ENCODE results near the gene EHD1.

Gene EHD1

DNA sequence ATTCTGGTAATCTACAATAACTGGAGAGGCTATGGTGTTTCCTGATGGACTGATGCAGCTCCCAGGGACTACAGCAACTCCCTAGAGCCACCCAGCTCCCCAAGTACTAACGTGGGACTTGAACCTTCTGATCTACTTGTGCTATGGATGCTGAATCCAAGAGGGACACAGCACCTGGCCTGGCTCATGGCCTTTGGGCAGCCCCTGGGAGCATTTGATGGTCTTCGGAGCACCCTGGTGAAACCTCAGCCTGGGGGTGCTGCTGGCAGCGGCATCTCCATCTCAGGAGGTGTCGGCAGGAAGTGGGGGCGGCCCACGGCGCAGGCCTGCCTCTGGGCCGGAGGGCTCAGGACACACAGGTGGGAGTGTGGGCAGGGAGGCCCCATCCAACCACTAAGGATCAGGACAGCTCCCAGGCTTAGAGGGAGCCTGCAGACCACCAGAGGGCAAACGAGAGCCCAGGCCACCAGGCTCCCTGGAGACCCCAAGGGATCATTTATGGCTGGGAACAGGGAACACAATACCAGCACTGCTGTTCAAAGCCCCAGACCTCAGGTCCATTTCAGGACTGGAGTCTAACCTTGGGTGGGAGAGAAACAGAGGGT lies 8.7 kb downstream of the EHD1 start:
- H3K4me1 ChIP-seq (ENCODE audit: control insufficient read depth, insufficient read depth, low read length) = peaks cover 53% of the 10 kb centered on the region
- H3K9ac ChIP-seq (ENCODE audit: low read length) = peak overlapping the region; percentile 49
- no peaks in the 10 kb centered on the region for H3K27me3 ChIP-seq (replicated peaks; ENCODE audit: control insufficient read depth, insufficient read depth, low read length)
- H3K36me3 ChIP-seq (ENCODE audit: control insufficient read depth, insufficient read depth, low read length, severe bottlenecking) = peaks cover 38% of the 10 kb centered on the region
- H3K9me3 ChIP-seq (ENCODE audit: control insufficient read depth, low read length) = no peaks in the 10 kb centered on the region
- peak overlapping the region; percentile 42 for H3K4me3 ChIP-seq (ENCODE audit: low read length)
- no peak for DNase-seq (ENCODE audit: low read depth)

DNA sequence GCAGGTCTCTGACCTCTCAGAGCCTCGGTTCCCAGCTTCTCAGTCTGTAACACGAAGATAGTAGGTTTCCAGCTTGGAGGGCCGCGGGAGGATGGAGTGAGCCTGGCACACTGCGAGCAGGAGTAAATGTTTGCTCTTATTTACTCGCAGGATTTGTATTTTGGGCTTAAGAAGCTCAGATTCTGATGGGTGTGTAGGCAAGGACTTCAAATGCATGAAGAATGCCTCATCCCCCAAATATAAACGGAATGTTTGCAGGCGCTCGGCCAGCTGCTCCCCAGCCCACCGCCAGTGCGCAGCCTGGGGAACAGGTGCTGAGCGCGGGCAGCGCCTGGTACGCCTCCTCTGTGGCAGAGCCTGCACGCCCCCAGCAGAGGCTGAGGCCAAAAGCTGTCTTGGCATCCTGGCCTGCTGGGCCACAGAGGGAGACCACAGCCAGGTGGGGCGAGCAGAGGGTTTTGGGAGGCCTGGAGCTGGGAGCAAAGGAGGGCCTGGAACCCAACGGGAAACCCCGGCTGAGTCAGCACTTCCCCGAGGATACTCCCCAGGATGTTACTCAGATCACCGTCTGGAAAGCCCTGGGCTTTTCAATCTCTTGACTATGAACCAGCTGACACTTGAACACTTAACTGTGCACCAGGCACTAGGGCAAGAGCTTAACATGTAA lies 9.4 kb downstream of the EHD1 start:
- peaks cover 55% of the 10 kb centered on the region for H3K4me1 ChIP-seq (ENCODE audit: control insufficient read depth, insufficient read depth, low read length)
- no peak overlapping the region for H3K4me3 ChIP-seq (ENCODE audit: low read length)
- no peaks in the 10 kb centered on the region for H3K27me3 ChIP-seq (replicated peaks; ENCODE audit: control insufficient read depth, insufficient read depth, low read length)
- peaks cover 33% of the 10 kb centered on the region for H3K36me3 ChIP-seq (ENCODE audit: control insufficient read depth, insufficient read depth, low read length, severe bottlenecking)
- no peaks in the 10 kb centered on the region for H3K9me3 ChIP-seq (ENCODE audit: control insufficient read depth, low read length)
- H3K9ac ChIP-seq (ENCODE audit: low read length) = no peak overlapping the region
- DNase-seq (ENCODE audit: low read depth) = peak; percentile 60

DNA sequence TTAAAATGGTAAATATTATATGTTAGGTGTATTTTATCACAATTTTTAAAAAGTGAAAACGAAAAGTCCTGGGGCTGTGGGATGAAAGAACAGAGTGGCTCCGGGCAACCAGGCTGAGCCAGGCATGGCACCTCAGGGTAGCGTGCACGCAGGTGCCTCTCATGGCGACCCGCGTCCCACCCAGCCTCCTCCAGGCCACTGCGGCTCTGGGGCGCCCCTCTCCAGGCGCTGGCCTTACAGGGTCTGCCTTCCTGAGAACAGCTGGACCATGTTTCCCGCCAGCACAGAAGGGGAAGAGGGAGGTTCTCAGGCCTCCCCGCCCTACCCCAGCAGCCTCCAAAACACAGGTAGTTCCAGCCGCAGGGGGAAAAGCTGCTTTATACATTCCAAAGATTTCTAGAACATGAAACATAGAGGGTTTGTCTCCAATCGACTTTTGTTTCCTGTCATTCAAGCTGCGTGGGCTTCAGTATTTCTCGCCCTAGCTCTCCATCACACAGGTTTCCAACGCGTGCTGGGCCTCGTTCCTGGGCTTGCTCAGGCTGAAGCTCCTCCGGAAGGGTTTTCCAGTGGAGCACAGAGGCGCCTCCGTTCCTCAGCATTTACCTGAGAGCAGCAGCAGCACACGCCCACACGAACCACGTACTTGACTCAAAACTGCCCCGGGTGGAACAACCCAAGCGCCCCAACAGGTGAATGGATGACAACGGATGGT lies 10.5 kb downstream of the EHD1 start:
- H3K36me3 ChIP-seq (ENCODE audit: control insufficient read depth, insufficient read depth, low read length, severe bottlenecking) = peaks cover 26% of the 10 kb centered on the region

DNA sequence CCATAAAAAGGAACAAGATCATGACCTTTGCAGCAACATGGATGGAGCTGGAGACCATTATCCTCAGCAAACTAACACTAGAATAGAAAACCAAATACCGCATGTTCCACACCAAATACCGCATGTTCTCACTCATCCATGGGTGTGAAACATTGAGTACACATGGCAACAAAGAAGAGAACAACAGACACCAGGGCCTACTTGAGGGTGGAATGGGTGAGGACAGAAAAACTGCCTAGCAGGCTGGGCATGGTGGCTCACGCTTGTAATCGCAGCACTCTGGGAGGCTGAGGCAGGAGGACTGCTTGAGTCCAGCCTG lies 12.3 kb downstream of the EHD1 start:
- Histone ChIP-seq H3K27me3 (replicated peaks; ENCODE audit: control insufficient read depth, insufficient read depth, low read length) (no peaks in the 10 kb centered on the region), H3K36me3 (ENCODE audit: control insufficient read depth, insufficient read depth, low read length, severe bottlenecking) (peaks cover 11% of the 10 kb centered on the region), H3K4me3 (ENCODE audit: low read length) (no peak overlapping the region), H3K9ac (ENCODE audit: low read length) (peak overlapping the region; percentile 31), H3K4me1 (ENCODE audit: control insufficient read depth, insufficient read depth, low read length) (peaks cover 71% of the 10 kb centered on the region), H3K9me3 (ENCODE audit: control insufficient read depth, low read length) (no peaks in the 10 kb centered on the region)
- DNase-seq (ENCODE audit: low read depth) = no peak

More for the DNA sequence above, 10.5 kb downstream of the EHD1 start:
- H3K4me3 ChIP-seq (ENCODE audit: low read length) = no peak overlapping the region
- no peak for DNase-seq (ENCODE audit: low read depth)
- no peaks in the 10 kb centered on the region for H3K27me3 ChIP-seq (replicated peaks; ENCODE audit: control insufficient read depth, insufficient read depth, low read length)
- H3K9me3 ChIP-seq (ENCODE audit: control insufficient read depth, low read length) = no peaks in the 10 kb centered on the region
- H3K9ac ChIP-seq (ENCODE audit: low read length) = no peak overlapping the region
- H3K4me1 ChIP-seq (ENCODE audit: control insufficient read depth, insufficient read depth, low read length) = peaks cover 63% of the 10 kb centered on the region

DNA sequence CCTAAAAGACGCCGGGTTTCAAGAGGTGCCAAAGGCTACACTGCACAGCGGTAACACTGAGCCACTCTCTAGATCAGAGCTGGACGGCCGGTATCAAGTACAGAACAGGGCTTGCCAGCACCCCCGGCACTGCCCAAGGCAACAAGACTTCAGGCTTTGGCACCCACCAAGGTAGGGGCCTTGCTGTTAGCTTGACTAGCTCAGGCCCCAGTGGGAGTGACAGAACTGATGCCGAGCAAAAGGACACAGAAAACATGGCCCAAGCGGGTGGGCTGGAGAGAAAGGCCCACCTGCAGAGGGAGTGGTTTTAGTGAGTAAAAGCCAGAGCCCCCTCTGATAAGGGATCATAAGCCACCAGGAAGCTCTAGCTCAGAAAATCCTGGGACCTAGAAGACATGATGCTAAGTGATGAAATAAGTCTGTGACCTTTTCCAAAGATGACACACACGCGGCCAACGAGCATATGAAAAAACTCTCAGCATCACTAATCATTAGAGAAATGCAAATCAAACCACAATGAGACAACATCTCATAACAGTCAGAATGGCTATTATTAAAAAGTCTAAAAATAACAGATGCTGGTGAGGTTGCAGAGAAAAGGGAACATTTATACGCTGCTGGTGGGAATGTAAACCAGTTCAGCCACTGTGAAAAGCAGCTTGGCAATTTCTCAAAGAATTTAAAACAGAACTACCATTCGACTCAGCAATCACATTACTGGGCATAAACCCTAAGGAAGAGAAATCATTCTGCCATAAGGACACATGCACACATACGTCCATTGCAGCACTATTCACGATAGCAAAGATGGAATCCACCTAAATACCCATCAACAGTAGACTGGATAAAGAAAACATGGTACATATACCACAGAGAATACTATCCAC lies 12.9 kb downstream of the EHD1 start:
- peaks cover 9% of the 10 kb centered on the region for H3K36me3 ChIP-seq (ENCODE audit: control insufficient read depth, insufficient read depth, low read length, severe bottlenecking)
- peaks cover 65% of the 10 kb centered on the region for H3K4me1 ChIP-seq (ENCODE audit: control insufficient read depth, insufficient read depth, low read length)
- H3K4me3 ChIP-seq (ENCODE audit: low read length) = peak overlapping the region; percentile 53
- peak; percentile 60 for DNase-seq (ENCODE audit: low read depth)
- no peaks in the 10 kb centered on the region for H3K9me3 ChIP-seq (ENCODE audit: control insufficient read depth, low read length)
- no peaks in the 10 kb centered on the region for H3K27me3 ChIP-seq (replicated peaks; ENCODE audit: control insufficient read depth, insufficient read depth, low read length)
- peak overlapping the region; percentile 79 for H3K9ac ChIP-seq (ENCODE audit: low read length)

DNA sequence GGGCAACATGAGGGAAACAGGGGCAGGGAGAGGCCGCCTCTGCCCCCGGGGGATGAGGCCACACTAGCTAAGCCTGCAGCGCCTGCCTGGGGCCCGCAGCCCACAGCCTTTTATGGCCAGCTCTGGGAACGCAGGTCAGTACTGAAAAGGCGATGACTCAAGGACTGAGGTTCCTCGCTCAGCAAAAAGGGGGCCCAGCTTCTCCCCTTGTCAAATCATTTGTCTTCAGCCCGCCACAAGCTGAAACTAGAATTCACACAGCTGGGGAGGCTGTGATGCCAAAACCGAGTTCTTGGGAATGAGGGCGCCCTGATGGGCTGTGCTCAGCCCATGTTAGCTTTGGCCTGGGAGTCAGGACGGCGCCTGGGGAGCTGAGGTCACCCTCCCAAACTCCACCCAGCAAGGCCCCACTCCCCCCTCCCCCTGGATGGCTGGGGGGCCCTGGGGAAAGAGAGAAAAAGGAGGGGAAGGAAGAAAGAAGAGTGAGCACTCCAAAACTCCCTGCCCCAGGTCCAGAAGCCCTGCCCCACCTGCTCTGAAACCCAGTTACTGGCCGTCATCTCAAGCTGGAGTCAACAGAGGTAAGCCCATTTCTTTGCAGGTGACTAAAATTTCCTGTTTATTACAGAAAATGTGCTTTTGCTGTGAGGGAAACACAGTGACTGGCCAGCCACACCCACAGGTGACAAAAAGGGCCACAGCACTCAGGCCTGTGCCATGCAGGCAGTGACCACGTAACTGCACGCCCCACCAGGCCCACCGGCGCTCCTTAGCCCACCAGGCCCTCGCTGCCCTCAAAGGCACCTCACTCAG lies 13.7 kb downstream of the EHD1 start:
- peaks cover 57% of the 10 kb centered on the region for H3K4me1 ChIP-seq (ENCODE audit: control insufficient read depth, insufficient read depth, low read length)

DNA sequence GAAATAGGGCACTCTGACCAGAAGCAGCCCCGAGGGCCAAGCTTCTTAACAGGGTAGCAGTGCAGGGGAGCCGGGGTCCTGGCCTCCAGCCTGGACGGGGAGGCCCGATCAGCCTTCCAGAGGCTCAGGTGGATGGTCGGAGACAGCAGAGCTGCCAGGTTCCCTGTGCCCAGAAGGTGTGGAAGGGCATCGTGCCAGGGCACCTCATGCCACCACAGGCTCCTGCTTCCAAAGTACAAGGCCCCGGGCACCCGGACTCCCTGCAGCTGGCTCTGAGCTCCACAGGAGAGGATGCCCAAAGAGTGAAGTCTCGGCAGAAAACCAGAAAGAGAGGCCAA lies 14.3 kb downstream of the EHD1 start:
- DNase-seq (ENCODE audit: low read depth) = no peak
- H3K4me1 ChIP-seq (ENCODE audit: control insufficient read depth, insufficient read depth, low read length) = peaks cover 51% of the 10 kb centered on the region

More for the DNA sequence above, 13.7 kb downstream of the EHD1 start:
- peak; percentile 94 for DNase-seq (ENCODE audit: low read depth)
- peaks cover 13% of the 10 kb centered on the region for H3K36me3 ChIP-seq (ENCODE audit: control insufficient read depth, insufficient read depth, low read length, severe bottlenecking)
- H3K9ac ChIP-seq (ENCODE audit: low read length) = peak overlapping the region; percentile 79
- no peaks in the 10 kb centered on the region for H3K27me3 ChIP-seq (replicated peaks; ENCODE audit: control insufficient read depth, insufficient read depth, low read length)
- H3K9me3 ChIP-seq (ENCODE audit: control insufficient read depth, low read length) = no peaks in the 10 kb centered on the region
- H3K4me3 ChIP-seq (ENCODE audit: low read length) = peak overlapping the region; percentile 53

DNA sequence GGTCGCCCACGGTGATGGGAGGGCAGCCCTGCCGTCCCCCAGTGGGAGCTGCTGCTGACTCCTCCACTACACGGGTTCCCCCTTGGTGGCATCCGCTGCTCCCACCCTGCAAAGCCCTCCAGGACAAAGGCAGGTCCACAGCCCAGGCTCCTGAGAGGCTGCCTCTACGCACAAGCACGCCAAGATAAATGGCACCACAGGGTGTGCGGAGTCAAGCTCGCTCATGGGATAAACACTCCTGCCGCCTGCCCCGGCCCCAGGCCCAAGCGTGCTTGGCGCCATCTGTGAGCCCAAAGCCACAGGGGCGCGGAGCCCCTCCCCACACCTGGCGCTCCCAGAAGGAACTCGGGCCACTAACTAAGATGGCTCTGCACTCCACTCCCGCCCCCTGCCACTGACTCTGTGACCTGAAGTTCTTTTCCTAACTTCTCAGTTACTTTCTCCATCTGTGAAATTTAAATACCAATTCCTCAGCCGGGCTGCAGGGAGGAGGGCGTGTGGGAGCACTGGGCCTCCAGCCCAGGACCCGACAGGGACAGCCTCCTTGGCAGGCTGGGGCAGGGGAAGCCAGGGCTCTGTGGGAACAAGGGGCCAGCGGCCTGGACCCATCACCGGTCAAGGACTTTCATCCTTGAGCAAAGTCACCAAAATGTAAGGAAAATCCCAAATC lies 14.9 kb downstream of the EHD1 start:
- peak; percentile 42 for DNase-seq (ENCODE audit: low read depth)
- Histone ChIP-seq H3K9me3 (ENCODE audit: control insufficient read depth, low read length) (no peaks in the 10 kb centered on the region), H3K36me3 (ENCODE audit: control insufficient read depth, insufficient read depth, low read length, severe bottlenecking) (peaks cover 23% of the 10 kb centered on the region), H3K27me3 (replicated peaks; ENCODE audit: control insufficient read depth, insufficient read depth, low read length) (no peaks in the 10 kb centered on the region), H3K4me1 (ENCODE audit: control insufficient read depth, insufficient read depth, low read length) (peaks cover 45% of the 10 kb centered on the region), H3K9ac (ENCODE audit: low read length) (peak overlapping the region; percentile 79), H3K4me3 (ENCODE audit: low read length) (peak overlapping the region; percentile 42)

More for the DNA sequence above, 14.3 kb downstream of the EHD1 start:
- Histone ChIP-seq H3K9ac (ENCODE audit: low read length) (peak overlapping the region; percentile 79), H3K9me3 (ENCODE audit: control insufficient read depth, low read length) (no peaks in the 10 kb centered on the region), H3K27me3 (replicated peaks; ENCODE audit: control insufficient read depth, insufficient read depth, low read length) (no peaks in the 10 kb centered on the region), H3K36me3 (ENCODE audit: control insufficient read depth, insufficient read depth, low read length, severe bottlenecking) (peaks cover 19% of the 10 kb centered on the region), H3K4me3 (ENCODE audit: low read length) (peak overlapping the region; percentile 42)

DNA sequence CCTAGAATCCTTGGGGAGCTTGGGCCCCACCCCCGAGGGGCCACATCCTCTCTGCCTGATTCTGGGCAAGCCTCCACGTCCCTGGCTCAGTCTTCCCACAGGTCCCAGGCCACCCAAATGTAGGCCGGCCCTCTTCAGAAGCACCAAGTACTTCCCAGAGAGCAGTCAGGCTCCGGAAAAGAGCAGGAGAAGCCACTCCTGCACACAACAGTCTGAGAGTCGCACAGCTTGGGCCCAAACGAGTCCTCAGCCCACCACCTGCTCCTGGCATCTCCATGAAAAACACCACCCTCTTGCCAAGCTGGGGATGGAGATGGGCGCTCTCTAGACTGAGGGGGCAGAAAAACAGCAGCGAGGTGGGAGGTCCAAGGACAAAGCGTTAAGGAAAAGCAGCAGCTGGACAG lies 15.4 kb downstream of the EHD1 start:
- Histone ChIP-seq H3K4me3 (ENCODE audit: low read length) (peak overlapping the region; percentile 42), H3K36me3 (ENCODE audit: control insufficient read depth, insufficient read depth, low read length, severe bottlenecking) (peaks cover 20% of the 10 kb centered on the region), H3K9ac (ENCODE audit: low read length) (peak overlapping the region; percentile 79), H3K9me3 (ENCODE audit: control insufficient read depth, low read length) (no peaks in the 10 kb centered on the region), H3K27me3 (replicated peaks; ENCODE audit: control insufficient read depth, insufficient read depth, low read length) (no peaks in the 10 kb centered on the region), H3K4me1 (ENCODE audit: control insufficient read depth, insufficient read depth, low read length) (peaks cover 43% of the 10 kb centered on the region)
- DNase-seq (ENCODE audit: low read depth) = no peak
